NB4 (cell line): Measurements from ENCODE around the gene DNAJA2.
"Not testable (repeated sequence)": the region's sequence is repeated elsewhere in the genome, so short reads cannot be mapped to it uniquely, and the experiment has no call there.

Experiments used
- DNase-seq: peaks from one replicate; pipeline ENCODE4 v3.0.0; 2010; ENCODE audit warnings: low read depth
- H3K4me3 ChIP-seq: one replicate; pipeline ENCODE4 v1.5.1; 2011; ENCODE audit warnings: mild to moderate bottlenecking, low read depth, low read length, moderate library complexity
- MYC ChIP-seq: IDR thresholded peaks from 2 replicates; pipeline ENCODE4 v1.6.1; 2011; ENCODE audit warnings: low read depth, low read length
- POLR2A ChIP-seq: IDR thresholded peaks from 2 replicates; pipeline ENCODE4 v1.6.1; 2011; ENCODE audit warnings: mild to moderate bottlenecking; ENCODE audit not compliant: insufficient read length; ENCODE audit errors: extremely low read depth
- TF ChIP-seq, protein P1 (sequence below): IDR thresholded peaks from 2 replicates; pipeline ENCODE4 v1.6.1; 2011; ENCODE audit warnings: low read depth, low read length
- TF ChIP-seq, protein P2 (sequence below): IDR thresholded peaks from one replicate; pipeline ENCODE4 v1.5.1; 2012; ENCODE audit warnings: low read depth, low read length

The DNAJA2 gene

DNA sequence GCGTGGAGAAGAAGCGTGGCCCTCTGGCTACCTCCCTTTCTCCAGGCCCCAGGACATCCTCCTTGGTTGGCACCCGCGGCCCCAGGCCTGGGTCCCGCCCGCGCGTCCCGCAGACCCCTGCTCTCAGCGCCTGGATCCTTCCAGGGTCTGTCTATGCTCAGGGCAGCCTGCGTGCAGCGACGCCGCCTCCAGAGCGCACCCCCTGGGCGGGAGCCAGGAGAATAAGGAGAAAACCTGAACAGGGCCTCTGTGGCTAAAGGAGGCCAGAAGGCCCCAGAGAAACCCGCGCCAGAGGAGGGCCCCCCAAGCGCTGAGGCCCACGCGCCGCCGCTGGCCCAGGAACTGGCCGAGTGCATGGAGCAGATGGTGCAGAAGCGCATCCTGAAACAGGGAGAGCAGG is 40.4 kb upstream of the DNAJA2 start:
- TF ChIP-seq, protein P1, sequence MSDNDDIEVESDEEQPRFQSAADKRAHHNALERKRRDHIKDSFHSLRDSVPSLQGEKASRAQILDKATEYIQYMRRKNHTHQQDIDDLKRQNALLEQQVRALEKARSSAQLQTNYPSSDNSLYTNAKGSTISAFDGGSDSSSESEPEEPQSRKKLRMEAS = no peak
- TF ChIP-seq, protein P2, sequence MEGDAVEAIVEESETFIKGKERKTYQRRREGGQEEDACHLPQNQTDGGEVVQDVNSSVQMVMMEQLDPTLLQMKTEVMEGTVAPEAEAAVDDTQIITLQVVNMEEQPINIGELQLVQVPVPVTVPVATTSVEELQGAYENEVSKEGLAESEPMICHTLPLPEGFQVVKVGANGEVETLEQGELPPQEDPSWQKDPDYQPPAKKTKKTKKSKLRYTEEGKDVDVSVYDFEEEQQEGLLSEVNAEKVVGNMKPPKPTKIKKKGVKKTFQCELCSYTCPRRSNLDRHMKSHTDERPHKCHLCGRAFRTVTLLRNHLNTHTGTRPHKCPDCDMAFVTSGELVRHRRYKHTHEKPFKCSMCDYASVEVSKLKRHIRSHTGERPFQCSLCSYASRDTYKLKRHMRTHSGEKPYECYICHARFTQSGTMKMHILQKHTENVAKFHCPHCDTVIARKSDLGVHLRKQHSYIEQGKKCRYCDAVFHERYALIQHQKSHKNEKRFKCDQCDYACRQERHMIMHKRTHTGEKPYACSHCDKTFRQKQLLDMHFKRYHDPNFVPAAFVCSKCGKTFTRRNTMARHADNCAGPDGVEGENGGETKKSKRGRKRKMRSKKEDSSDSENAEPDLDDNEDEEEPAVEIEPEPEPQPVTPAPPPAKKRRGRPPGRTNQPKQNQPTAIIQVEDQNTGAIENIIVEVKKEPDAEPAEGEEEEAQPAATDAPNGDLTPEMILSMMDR = no peak
- no peak for TF ChIP-seq POLR2A
- TF ChIP-seq MYC = no peak
- no peak overlapping the region for H3K4me3 ChIP-seq
- no peak for DNase-seq

DNA sequence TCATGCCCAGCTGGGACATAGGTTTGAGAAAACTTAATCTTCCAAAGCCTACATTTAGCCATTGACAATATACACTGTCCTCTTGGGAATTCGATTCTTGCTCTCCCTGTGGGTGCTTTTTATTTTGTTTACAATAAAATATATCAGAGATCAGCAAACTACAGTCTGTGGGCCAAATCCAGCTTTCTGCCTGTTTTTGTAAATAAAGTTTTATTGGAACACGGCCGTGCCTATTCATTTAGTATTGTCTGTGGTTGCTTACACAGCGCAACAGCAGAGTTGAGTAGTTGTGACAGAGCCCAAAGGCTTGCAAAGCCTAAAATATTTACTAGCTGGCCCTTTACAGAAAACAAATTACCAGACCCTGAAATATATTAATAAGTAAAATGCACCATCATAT is 39.7 kb upstream of the DNAJA2 start:
- no peak for DNase-seq
- TF ChIP-seq, protein P2 = no peak
- TF ChIP-seq MYC = no peak
- TF ChIP-seq, protein P1 = no peak
- TF ChIP-seq POLR2A = no peak
- no peak overlapping the region for H3K4me3 ChIP-seq

DNA sequence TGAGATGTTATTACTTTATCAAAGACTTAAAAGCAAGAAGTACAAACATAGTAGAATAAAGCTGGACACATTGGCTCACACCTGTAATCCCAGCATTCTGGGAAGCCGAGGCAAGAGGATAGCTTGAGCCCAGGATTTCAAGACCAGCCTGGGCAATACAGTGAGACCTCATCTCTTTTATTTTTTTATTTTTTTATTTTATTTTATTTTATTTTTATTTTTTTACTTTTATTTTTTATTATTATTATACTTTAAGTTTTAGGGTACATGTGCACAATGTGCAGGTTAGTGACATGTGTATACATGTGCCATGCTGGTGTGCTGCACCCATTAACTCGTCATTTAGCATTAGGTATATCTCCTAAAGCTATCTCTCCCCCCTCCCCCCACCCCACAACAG is 37.3 kb upstream of the DNAJA2 start:
- DNase-seq, H3K4me3 ChIP-seq: not testable (repeated sequence)

DNA sequence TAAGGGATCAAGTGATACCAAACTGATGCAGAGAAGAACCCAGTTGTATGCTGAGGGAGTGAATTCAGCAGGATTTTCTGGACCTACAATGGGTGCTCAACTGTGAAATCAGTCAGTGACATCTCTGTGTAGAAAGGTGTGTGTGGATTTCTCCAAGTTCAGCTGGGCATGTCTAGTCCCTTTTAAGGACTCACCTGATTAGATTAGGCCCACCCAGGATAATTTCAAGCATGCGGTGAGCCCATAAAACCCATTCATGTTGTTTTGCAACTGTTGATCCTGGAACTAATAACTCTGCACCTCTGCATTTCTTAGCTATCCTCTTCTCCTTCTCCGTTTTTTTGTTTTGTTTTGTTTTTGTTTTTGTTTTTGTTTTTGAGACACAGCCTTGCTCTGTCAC is 35.1 kb upstream of the DNAJA2 start:
- no peak for DNase-seq
- TF ChIP-seq, protein P1 = no peak
- TF ChIP-seq POLR2A = no peak
- TF ChIP-seq, protein P2 = no peak

DNA sequence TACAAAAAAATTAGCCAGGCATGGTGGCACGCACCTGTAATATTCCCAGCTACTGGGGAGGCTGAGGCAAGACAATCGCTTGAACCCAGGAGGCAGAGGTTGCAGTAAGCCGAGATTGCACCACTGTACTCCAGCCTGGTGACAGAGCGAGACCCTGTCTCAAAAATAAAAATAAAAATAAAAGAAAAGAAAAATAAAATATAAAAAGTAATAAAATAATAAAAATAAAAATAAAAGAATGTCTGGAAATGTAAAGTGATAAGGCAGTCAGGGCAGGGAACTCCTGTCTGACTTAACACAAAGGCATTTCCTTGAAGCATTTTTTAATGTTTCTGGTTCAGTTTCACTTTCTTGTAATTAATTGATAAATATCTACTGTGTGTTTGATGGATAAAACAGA is 34.7 kb upstream of the DNAJA2 start:
- no peak overlapping the region for H3K4me3 ChIP-seq

More for the DNA sequence above, 35.1 kb upstream of the DNAJA2 start:
- H3K4me3 ChIP-seq = no peak overlapping the region

DNA sequence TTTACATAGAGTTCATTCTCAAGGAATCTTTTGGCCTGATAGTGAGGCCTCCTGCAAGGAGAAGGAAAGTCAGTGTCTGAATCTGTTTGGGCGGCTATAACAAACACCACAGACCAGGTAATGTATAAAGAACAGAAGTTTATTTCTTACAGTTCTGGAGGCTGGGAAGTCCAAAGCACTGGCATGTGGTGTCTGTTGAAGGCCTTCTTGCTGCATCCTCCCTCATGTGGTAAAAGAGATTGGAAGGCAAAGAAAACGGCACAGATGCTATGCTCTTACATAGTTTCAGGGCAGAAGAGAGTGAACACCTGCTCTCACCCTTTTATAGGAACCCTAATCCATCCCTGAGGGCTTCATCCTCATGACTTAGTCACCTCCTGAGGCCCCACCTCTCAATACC is 31.2 kb upstream of the DNAJA2 start:
- DNase-seq = no peak
- no peak for TF ChIP-seq POLR2A
- TF ChIP-seq, protein P2 = no peak
- TF ChIP-seq, protein P1 = no peak
- no peak for TF ChIP-seq MYC

More for the DNA sequence above, 34.7 kb upstream of the DNAJA2 start:
- TF ChIP-seq, protein P2 = no peak
- TF ChIP-seq, protein P1 = no peak
- TF ChIP-seq MYC (no peak), POLR2A (no peak)
- no peak for DNase-seq

DNA sequence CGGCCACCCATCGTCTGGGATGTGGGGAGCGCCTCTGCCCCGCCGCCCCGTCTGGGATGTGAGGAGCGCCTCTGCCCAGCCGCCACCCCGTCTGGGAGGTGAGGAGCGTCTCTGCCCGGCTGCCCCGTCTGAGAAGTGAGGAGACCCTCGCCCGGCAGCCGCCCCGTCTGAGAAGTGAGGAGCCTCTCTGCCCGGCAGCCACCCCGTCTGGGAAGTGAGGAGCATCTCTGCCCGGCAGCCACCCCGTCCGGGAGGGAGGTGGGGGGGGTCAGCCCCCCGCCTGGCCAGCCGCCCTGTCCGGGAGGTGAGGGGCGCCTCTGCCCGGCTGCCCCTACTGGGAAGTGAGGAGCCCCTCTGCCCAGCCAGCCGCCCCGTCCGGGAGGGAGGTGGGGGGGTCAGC is 26.6 kb upstream of the DNAJA2 start:
- not testable (repeated sequence) for DNase-seq

More for the DNA sequence above, 31.2 kb upstream of the DNAJA2 start:
- no peak overlapping the region for H3K4me3 ChIP-seq

More for the DNA sequence above, 26.6 kb upstream of the DNAJA2 start:
- H3K4me3 ChIP-seq = not testable (repeated sequence)
